Measurements from ENCODE around the gene SOCS6. TPM values are rescaled to one million over a fixed set of nuclear protein-coding genes. Genes with fewer than 3 reads are reported as not detected.
"Not testable (repeated sequence)": the region's sequence is repeated elsewhere in the genome, so short reads cannot be mapped to it uniquely, and the experiment has no call there.

Gene SOCS6
- 17.5 and 24.1 TPM in 2 replicates for total RNA-seq
- polyA plus RNA-seq = 11.0 and 17.5 TPM in 2 replicates

GRCh38 chr18:70288851-70289328 lies at the start of gene SOCS6:
SOCS6 (plus strand) TSS chr18:70289045; CDS start chr18:70324669, 35,624 bp downstream.
- peak; percentile 78 to 82 for DNase-seq (ENCODE audit: low read depth in 1 of 2, low spot score in 1 of 2)
- no peak for TF ChIP-seq CTCF (IDR thresholded peaks at IDR 0.05; ENCODE audit: low read depth, low read length)
- H3K27me3 ChIP-seq = no peaks in the 10 kb centered on the region
- no peaks in the 10 kb centered on the region for H3K36me3 ChIP-seq
- H3K4me1 ChIP-seq (ENCODE audit: low read depth) = peaks cover 21% of the 10 kb centered on the region
- H3K9me3 ChIP-seq (ENCODE audit: low read depth) = no peaks in the 10 kb centered on the region
- peak within 1 kb of the TSS; percentile 98 for H3K27ac ChIP-seq
- peak within 1 kb of the TSS; percentile 99 for H3K4me3 ChIP-seq

GRCh38 chr18:70243131-70243929 lies 45.5 kb upstream of the SOCS6 start:
- Histone ChIP-seq H3K4me3 (no peak overlapping the region), H3K27ac (no peak overlapping the region), H3K36me3 (no peaks in the 10 kb centered on the region), H3K9me3 (ENCODE audit: low read depth) (no peaks in the 10 kb centered on the region), H3K4me1 (ENCODE audit: low read depth) (peaks cover 17% of the 10 kb centered on the region), H3K27me3 (no peaks in the 10 kb centered on the region)
- no peak for TF ChIP-seq CTCF (IDR thresholded peaks at IDR 0.05; ENCODE audit: low read depth, low read length)
- DNase-seq (ENCODE audit: low read depth in 1 of 2, low spot score in 1 of 2) = no peak

GRCh38 chr18:70246061-70246466 lies 42.8 kb upstream of the SOCS6 start:
- H3K9me3 ChIP-seq (ENCODE audit: low read depth) = no peaks in the 10 kb centered on the region
- H3K27ac ChIP-seq = peak overlapping the region; percentile 84
- TF ChIP-seq CTCF (IDR thresholded peaks at IDR 0.05; ENCODE audit: low read depth, low read length) = no peak
- H3K36me3 ChIP-seq = no peaks in the 10 kb centered on the region
- no peaks in the 10 kb centered on the region for H3K27me3 ChIP-seq
- peak overlapping the region; percentile 7 for H3K4me3 ChIP-seq
- DNase-seq (ENCODE audit: low read depth in 1 of 2, low spot score in 1 of 2) = peak; percentile 18 to 21
- peaks cover 17% of the 10 kb centered on the region for H3K4me1 ChIP-seq (ENCODE audit: low read depth)

GRCh38 chr18:70249118-70249517 lies 39.7 kb upstream of the SOCS6 start:
- no peak for TF ChIP-seq CTCF (IDR thresholded peaks at IDR 0.05; ENCODE audit: low read depth, low read length)
- peaks cover 17% of the 10 kb centered on the region for H3K4me1 ChIP-seq (ENCODE audit: low read depth)
- no peaks in the 10 kb centered on the region for H3K27me3 ChIP-seq
- no peak overlapping the region for H3K4me3 ChIP-seq
- no peaks in the 10 kb centered on the region for H3K36me3 ChIP-seq
- H3K9me3 ChIP-seq (ENCODE audit: low read depth) = no peaks in the 10 kb centered on the region
- DNase-seq (ENCODE audit: low read depth in 1 of 2, low spot score in 1 of 2) = peak in 1 of 2 donors; percentile 16
- H3K27ac ChIP-seq = no peak overlapping the region

GRCh38 chr18:70249861-70250260 lies 39.0 kb upstream of the SOCS6 start:
- H3K36me3 ChIP-seq; H3K9me3 ChIP-seq (ENCODE audit: low read depth); DNase-seq (ENCODE audit: low read depth in 1 of 2, low spot score in 1 of 2); H3K27ac ChIP-seq; H3K27me3 ChIP-seq; H3K4me3 ChIP-seq: not testable (repeated sequence)
- peaks cover 17% of the 10 kb centered on the region for H3K4me1 ChIP-seq (ENCODE audit: low read depth)

GRCh38 chr18:70250781-70251180 lies 38.1 kb upstream of the SOCS6 start:
- no peak for DNase-seq (ENCODE audit: low read depth in 1 of 2, low spot score in 1 of 2)
- H3K27ac ChIP-seq = no peak overlapping the region
- no peak overlapping the region for H3K4me3 ChIP-seq
- H3K27me3 ChIP-seq = no peaks in the 10 kb centered on the region
- H3K36me3 ChIP-seq = no peaks in the 10 kb centered on the region
- H3K9me3 ChIP-seq (ENCODE audit: low read depth) = no peaks in the 10 kb centered on the region
- H3K4me1 ChIP-seq (ENCODE audit: low read depth) = peaks cover 14% of the 10 kb centered on the region
- TF ChIP-seq CTCF (IDR thresholded peaks at IDR 0.05; ENCODE audit: low read depth, low read length) = no peak

Data from cardiac muscle cell (in vitro differentiated cells and primary cell).